Heart left ventricle (tissue), 16 donors: ENCODE results near the gene NACC2. TPM values are rescaled to one million over a fixed set of nuclear protein-coding genes. Genes with fewer than 3 reads are reported as not detected.

Source experiments
- ATAC-seq, 4 donors: fragments of 200-7000 bp; cut with Tn5 transposase; one replicate each; pipeline ENCODE4 v1.9.1; 2020 to 2022; ENCODE audit warnings: moderate library complexity in 4 of 4, mild to moderate bottlenecking in 3 of 4, moderate number of reproducible peaks in 1 of 4
- DNase-seq, 5 donors: peaks; one replicate each; pipeline ENCODE4 v3.0.0-alpha.2; 2020
- H3K27ac ChIP-seq, 12 donors: fragments of 200-600 bp; sonication (generic) in 4 of 12; one replicate each; pipeline versions ENCODE4 v1.5.0 to v1.8.0; 2016 to 2022; ENCODE audit warnings: mild to moderate bottlenecking in 2 of 12
- H3K27me3 ChIP-seq, 9 donors: fragments of 200-600 bp; sonication (generic) in 2 of 9; one replicate each; pipeline versions ENCODE4 v1.5.1 to v1.8.0; 2016 to 2022; ENCODE audit warnings: mild to moderate bottlenecking in 3 of 9
- H3K36me3 ChIP-seq, 9 donors: fragments of 200-600 bp; sonication (generic) in 2 of 9; one replicate each; pipeline versions ENCODE4 v1.5.0 to v1.8.0; 2018 to 2022; ENCODE audit warnings: mild to moderate bottlenecking in 2 of 9
- H3K4me1 ChIP-seq, 12 donors: fragments of 200-600 bp; sonication (generic) in 4 of 12; one replicate each; pipeline versions ENCODE4 v1.5.0 to v1.8.0; 2016 to 2022; ENCODE audit warnings: mild to moderate bottlenecking in 3 of 12
- H3K4me3 ChIP-seq, 12 donors: fragments of 200-600 bp; sonication (generic) in 4 of 12; one replicate each; pipeline versions ENCODE4 v1.5.0 to v1.8.0; 2017 to 2022; ENCODE audit warnings: mild to moderate bottlenecking in 9 of 12, moderate library complexity in 4 of 12
- H3K9me3 ChIP-seq, 12 donors: fragments of 200-600 bp; sonication (generic) in 4 of 12; one replicate each; pipeline versions ENCODE4 v1.5.0 to v1.8.0; 2016 to 2022; ENCODE audit warnings: mild to moderate bottlenecking in 1 of 12
- POLR2A ChIP-seq, 2 donors: fragments of 450-650 bp; IDR thresholded peaks; one replicate each; pipeline ENCODE4 v1.6.1; 2017; ENCODE audit warnings: antibody characterized with exemption in 2 of 2, mild to moderate bottlenecking in 2 of 2, moderate library complexity in 2 of 2
- WGBS, 4 donors: extraction: QIAGEN DNeasy Blood & Tissue Kit in 2 of 4; methylation state at CpG; one replicate each; pipeline versions ENCODE4 v1.1.5 to v1.1.7; 2013 to 2018; 5-methylcytosine and 5-hydroxymethylcytosine counted together
- intact Hi-C, 10 donors: fragments of 100-400 bp; cut with DNase I; formaldehyde crosslinking; loops; one replicate each; pipeline versions ENCODE4 v1.11.1 to v1.14.2; 2022
- polyA plus RNA-seq, 2 donors: library from polyadenylated mRNA; stranded (reverse); fragments of 200-250 nt; gene quantifications; one replicate each; pipeline ENCODE4 v1.2.3, GENCODE V29; 2013
- total RNA-seq, 9 donors: library from RNA; depleted of rRNA in 2 of 9; stranded (reverse); fragments of >200 nt in 2 of 9; fragmentation: NEBNext Ultra II Directional in 3 of 9; extraction: Animal tissue kit (Norgen Biotek cat#: 25700) in 3 of 9; gene quantifications; one replicate each; pipeline versions ENCODE4 v1.1.0 to v1.2.4, GENCODE V29; 2016 to 2023
- TF ChIP-seq, protein P1 (sequence below), 12 donors: fragments of 200-600 bp; sonication (generic) in 4 of 12; IDR thresholded peaks; one replicate each; pipeline versions ENCODE4 v1.5.0 to v1.8.0; 2018 to 2022; ENCODE audit warnings: antibody characterized with exemption in 12 of 12, mild to moderate bottlenecking in 5 of 12
- donor health status: ischemic (EF 13 %, LVEDD 7.1; RV severe dilation, severe dysfunction).
- donor health status: healthy with polysubstance abuse.
- donor health status: DM: no; HTN: yes; CAD: no.
- donor health status: DM: no; HTN: no; CAD: no.
- donor health status: ischemic (EF 25% LVEDD 6.9; RV normal size, moderate dysfunction).
- donor health status: ischemic (EF 25% LVEDD 5.7; RV mildly dilated, moderate dysfunction).
- donor health status: healthy.
- donor health status: DM: yes; HTN: yes; CAD: no.
- donor health status: ischemic (EF 35%, LVEDD 5.7; RV mildly dilated, moderate dysfunction).
- donor health status: nonischemic (EF 11% LVEDD 7.7; RV severe dilation, severe dysfunction).
- donor health status: DM: yes; HTN: yes; CAD: no.
- donor health status: PGD.
- donor health status: ischemic (EF 29% LVEDD 5.4; RV normal size, mild dysfunction).
- donor health status: nonischemic (EF 23%, LVEDD 6.1; RV moderate dilation, normal function).

NACC2 gene
- total and polyA plus RNA-seq, 11 donors = 17.9 to 66.5 (median 47.4) TPM

DNA sequence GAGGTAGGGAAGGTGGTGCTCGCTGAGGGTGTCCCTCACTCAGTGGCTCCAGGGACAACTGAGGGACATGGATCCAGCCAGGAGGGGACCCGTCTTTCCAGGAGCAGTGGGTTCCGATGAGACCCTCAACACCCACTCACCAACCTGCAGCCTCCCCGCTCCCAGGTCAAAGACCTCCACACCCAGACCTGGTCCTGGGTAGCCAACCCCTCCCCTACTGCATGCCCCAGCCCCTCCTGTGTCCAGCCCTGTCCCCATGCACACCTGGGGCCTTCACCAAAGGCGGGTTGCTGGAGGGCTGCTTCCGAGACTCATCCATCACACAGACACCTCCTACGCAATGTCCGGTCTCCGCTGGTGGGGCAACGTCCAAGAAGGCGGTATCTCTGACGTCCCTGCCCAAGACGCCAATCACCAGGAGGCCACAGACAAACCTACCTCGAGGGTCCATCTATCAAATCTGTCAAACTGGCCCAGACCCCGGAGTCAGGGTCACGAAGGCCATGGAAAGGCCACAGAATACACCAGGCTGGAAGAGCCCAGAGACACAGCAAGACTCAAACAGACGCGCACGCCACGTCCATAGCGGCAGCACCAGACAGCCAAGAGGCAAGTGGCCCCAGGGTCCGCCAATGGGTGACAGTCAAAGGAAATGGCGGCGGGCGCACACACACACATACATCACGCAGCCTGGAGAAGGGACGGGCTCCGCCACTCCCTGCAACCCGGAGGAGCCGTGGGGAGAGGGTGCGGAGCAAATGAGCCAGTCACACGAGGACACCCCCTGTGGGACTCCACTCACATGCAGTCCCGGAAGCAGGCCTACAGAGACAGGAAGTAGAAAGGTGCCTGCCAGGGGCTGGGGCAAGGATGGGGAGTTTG lies 10.8 kb downstream of the NACC2 start:
- no peak for ATAC-seq
- DNase-seq = peak in 2 of 5 donors; percentile 25 to 46
- intact Hi-C loops = loop anchor here in 2 of 10 donors (2.0 to 10.0 kb wide), 2 partner anchors 32 to 120 kb away; partner anchors contain the start of gene UBAC1 (in 1 of the 2)
- H3K36me3 ChIP-seq = peaks cover 0 to 6% (median 0%) of the 10 kb centered on the region in 9 donors
- H3K4me1 ChIP-seq = peaks cover 29 to 99% (median 80%) of the 10 kb centered on the region in 12 donors
- WGBS, 4 donors = 85 to 89% (median 87%) methylated on average over 31 to 33 of the region's 33 CpGs
- H3K4me3 ChIP-seq = no peak overlapping the region
- H3K27ac ChIP-seq = no peak overlapping the region
- no peaks in the 10 kb centered on the region for H3K27me3 ChIP-seq
- TF ChIP-seq, protein P1, sequence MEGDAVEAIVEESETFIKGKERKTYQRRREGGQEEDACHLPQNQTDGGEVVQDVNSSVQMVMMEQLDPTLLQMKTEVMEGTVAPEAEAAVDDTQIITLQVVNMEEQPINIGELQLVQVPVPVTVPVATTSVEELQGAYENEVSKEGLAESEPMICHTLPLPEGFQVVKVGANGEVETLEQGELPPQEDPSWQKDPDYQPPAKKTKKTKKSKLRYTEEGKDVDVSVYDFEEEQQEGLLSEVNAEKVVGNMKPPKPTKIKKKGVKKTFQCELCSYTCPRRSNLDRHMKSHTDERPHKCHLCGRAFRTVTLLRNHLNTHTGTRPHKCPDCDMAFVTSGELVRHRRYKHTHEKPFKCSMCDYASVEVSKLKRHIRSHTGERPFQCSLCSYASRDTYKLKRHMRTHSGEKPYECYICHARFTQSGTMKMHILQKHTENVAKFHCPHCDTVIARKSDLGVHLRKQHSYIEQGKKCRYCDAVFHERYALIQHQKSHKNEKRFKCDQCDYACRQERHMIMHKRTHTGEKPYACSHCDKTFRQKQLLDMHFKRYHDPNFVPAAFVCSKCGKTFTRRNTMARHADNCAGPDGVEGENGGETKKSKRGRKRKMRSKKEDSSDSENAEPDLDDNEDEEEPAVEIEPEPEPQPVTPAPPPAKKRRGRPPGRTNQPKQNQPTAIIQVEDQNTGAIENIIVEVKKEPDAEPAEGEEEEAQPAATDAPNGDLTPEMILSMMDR (IDR thresholded peaks at IDR 0.05) = no peak
- no peak for TF ChIP-seq POLR2A (IDR thresholded peaks at IDR 0.05)
- no peaks in the 10 kb centered on the region for H3K9me3 ChIP-seq

DNA sequence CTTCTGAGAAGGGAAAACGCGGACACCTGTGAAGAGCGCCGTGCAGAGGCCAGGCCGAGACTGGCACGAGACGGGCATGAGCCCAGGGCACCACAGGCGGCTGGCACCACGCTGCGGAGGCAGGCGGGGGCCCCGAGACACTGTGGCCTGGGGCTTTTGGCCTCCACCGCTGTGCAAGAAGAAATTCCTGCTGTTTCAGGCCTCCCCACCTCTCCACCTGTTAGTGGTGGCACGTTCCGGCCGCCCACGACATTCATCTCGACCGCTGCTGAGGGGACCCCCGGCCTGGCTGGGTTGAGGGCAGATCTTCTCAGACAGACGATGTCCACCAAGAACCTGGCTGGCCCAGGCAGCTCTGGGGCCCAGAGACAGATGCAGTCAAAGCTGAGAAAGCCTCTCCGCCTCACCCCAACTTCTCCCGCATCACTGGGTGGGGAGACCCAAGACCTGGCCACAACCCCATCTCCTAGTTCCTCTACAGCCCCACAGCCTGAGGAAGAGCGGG lies 11.5 kb downstream of the NACC2 start:
- Histone ChIP-seq H3K9me3 (no peaks in the 10 kb centered on the region), H3K27me3 (no peaks in the 10 kb centered on the region), H3K4me1 (peaks cover 26 to 99% (median 78%) of the 10 kb centered on the region in 12 donors), H3K36me3 (peaks cover 0 to 6% (median 0%) of the 10 kb centered on the region in 9 donors), H3K4me3 (no peak overlapping the region), H3K27ac (peak overlapping the region in 1 of 12 donors; percentile 76)
- peak in 2 of 5 donors; percentile 18 to 58 for DNase-seq
- 93 to 96% (median 94%) methylated on average over 24 of the region's 24 CpGs for WGBS, 4 donors
- TF ChIP-seq, protein P1 (IDR thresholded peaks at IDR 0.05) = no peak
- intact Hi-C loops = loop anchor here in 2 of 10 donors (2.0 to 10.0 kb wide), 2 partner anchors 31 to 119 kb away; partner anchors contain the start of gene UBAC1 (in 1 of the 2)
- no peak for ATAC-seq

DNA sequence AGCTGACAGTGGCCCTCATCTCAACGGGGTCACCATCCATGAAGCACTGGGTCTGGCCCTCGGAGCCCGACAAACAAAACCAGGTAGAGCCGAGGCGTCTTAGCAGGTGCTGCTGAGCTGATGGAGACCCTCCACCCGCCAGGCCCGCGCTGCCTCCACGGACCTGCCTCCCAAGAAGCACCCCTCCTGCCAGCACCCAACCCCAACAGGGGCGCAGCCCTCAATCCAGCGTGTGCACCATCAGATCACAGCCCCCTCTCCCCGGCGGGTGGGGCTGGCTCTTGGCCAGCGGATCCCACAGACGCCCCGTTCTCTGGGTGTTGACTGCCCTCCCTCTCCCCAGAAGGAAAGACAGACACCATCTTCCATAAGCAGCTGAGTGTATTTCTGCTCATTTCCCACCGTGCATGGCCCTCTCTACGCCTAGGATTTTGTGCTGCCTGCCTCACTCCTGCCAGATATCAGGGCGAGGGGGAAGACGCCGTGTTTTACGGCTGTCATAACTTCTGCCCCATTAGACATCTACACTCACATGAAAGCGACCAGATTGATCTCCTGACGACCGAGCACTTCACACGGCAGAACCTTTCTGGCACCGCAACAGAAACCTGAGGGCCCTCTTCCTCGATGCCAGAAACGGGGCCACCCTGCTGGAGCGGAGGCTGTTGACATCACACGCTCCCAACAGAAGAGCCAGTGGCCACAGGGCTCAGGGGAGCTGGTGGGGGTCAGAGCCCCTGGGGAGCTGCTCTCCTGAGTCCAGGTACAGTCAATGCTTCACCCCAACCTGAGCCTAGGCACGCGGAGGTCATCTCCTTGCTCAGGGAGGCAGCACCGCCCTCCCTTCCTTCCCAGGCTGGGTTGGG lies 12.4 kb downstream of the NACC2 start:
- H3K4me3 ChIP-seq = no peak overlapping the region
- TF ChIP-seq POLR2A (IDR thresholded peaks at IDR 0.05) = no peak
- TF ChIP-seq, protein P1 (IDR thresholded peaks at IDR 0.05) = no peak
- peaks cover 24 to 91% (median 70%) of the 10 kb centered on the region in 12 donors for H3K4me1 ChIP-seq
- H3K27ac ChIP-seq = peak overlapping the region in 2 of 12 donors; percentile 14 to 76
- no peaks in the 10 kb centered on the region for H3K27me3 ChIP-seq
- H3K36me3 ChIP-seq = peaks cover 0 to 7% (median 0%) of the 10 kb centered on the region in 9 donors
- intact Hi-C loops = loop anchor here in 1 of 10 donors (10.0 kb wide), 1 partner anchor 118 kb away; the partner anchor contains the start of gene UBAC1
- 75 to 83% (median 78%) methylated on average over 13 to 34 of the region's 34 CpGs for WGBS, 4 donors
- ATAC-seq (no peak), DNase-seq (peak in 2 of 5 donors; percentile 50 to 53)
- no peaks in the 10 kb centered on the region for H3K9me3 ChIP-seq
